Neutrophil (primary cell): ENCODE measurements around the gene ANKRD13B.

Experiments used
- H3K27ac ChIP-seq: fragments of 200-600 bp; sonication (generic); 2 replicates; pipeline ENCODE4 v1.5.1; 2016; ENCODE audit warnings: mild to moderate bottlenecking, moderate library complexity
- H3K27me3 ChIP-seq: fragments of 200-600 bp; sonication (generic); 2 replicates; pipeline ENCODE4 v1.6.0; 2016; ENCODE audit warnings: mild to moderate bottlenecking
- H3K36me3 ChIP-seq: fragments of 200-600 bp; sonication (generic); 2 replicates; pipeline ENCODE4 v1.5.1; 2017
- H3K4me1 ChIP-seq, 2 experiments: fragments of 200-600 bp in 1 of 2; sonication (generic) in 1 of 2; 1 replicate in 1 of 2; 2 replicates in 1 of 2; pipeline versions ENCODE4 v1.5.1 to v1.6.1; 2013 to 2016; ENCODE audit warnings: low read depth in 1 of 2, low read length in 1 of 2, mild to moderate bottlenecking in 1 of 2, moderate library complexity in 1 of 2; ENCODE audit not compliant: control insufficient read depth in 1 of 2, insufficient read depth in 1 of 2
- H3K4me3 ChIP-seq, 2 experiments: fragments of 200-600 bp in 1 of 2; sonication (generic) in 1 of 2; 1 replicate in 1 of 2; 2 replicates in 1 of 2; pipeline ENCODE4 v1.5.1; 2013 to 2016; ENCODE audit warnings: low read depth in 1 of 2, low read length in 1 of 2, mild to moderate bottlenecking in 1 of 2, moderate library complexity in 1 of 2
- H3K9me3 ChIP-seq: fragments of 200-600 bp; sonication (generic); 2 replicates; pipeline ENCODE4 v1.5.1; 2016
- TF ChIP-seq, protein P1 (sequence below): fragments of 200-600 bp; sonication (generic); IDR thresholded peaks from 2 replicates; pipeline ENCODE4 v1.5.1; 2016; ENCODE audit warnings: antibody characterized with exemption

The ANKRD13B gene

DNA sequence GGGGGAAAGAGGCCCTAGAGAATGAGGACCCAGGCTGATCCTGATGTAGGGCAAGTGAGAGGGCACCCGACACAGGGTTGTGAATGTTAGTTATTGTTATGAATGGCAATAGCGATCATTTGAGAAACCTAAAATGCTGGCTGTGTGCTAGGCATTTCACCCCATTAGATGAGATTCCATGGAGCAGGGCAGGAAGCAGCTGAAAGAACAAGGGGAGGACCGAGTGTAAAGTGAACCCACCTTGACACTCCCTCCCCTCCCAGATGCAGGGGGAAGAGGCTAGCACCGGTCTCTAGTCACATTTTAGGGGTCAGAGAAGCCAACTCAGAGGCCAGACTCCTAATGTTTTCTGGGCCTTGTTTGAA is 30.3 kb downstream of the ANKRD13B start:
- TF ChIP-seq, protein P1, sequence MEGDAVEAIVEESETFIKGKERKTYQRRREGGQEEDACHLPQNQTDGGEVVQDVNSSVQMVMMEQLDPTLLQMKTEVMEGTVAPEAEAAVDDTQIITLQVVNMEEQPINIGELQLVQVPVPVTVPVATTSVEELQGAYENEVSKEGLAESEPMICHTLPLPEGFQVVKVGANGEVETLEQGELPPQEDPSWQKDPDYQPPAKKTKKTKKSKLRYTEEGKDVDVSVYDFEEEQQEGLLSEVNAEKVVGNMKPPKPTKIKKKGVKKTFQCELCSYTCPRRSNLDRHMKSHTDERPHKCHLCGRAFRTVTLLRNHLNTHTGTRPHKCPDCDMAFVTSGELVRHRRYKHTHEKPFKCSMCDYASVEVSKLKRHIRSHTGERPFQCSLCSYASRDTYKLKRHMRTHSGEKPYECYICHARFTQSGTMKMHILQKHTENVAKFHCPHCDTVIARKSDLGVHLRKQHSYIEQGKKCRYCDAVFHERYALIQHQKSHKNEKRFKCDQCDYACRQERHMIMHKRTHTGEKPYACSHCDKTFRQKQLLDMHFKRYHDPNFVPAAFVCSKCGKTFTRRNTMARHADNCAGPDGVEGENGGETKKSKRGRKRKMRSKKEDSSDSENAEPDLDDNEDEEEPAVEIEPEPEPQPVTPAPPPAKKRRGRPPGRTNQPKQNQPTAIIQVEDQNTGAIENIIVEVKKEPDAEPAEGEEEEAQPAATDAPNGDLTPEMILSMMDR, result no peak
- H3K36me3 ChIP-seq, result peaks cover 28% of the 10 kb centered on the region
- H3K4me1 ChIP-seq, result peaks cover 16 to 17% of the 10 kb centered on the region in 2 experiments
- no peak overlapping the region for H3K27ac ChIP-seq
- no peak overlapping the region for H3K4me3 ChIP-seq
- peaks cover 60% of the 10 kb centered on the region for H3K27me3 ChIP-seq
- H3K9me3 ChIP-seq, result no peaks in the 10 kb centered on the region

DNA sequence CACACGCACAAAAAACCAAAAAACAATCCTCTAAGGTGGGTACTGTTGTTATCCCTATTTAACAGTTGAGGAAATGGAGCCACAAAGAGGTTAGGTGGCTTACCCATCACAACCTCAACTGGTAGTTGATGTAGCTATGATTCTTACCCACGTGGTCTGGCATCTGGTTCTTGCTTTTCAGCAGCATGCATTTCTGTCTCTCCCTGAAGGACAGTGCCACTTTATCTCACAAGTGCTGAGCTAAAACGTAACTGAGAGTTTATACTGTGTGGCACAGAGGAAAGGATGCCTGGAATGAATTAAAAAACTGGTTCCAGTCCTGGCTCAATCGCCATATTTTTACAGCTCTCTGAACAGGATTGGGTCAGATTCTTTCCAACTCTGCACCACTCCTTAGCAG is 31.7 kb downstream of the ANKRD13B start:
- H3K4me3 ChIP-seq, result no peak overlapping the region
- peaks cover 13 to 14% of the 10 kb centered on the region in 2 experiments for H3K4me1 ChIP-seq
- H3K36me3 ChIP-seq, result peaks cover 42% of the 10 kb centered on the region
- H3K9me3 ChIP-seq, result no peaks in the 10 kb centered on the region
- peaks cover 47% of the 10 kb centered on the region for H3K27me3 ChIP-seq
- TF ChIP-seq, protein P1, result no peak
- H3K27ac ChIP-seq, result peak overlapping the region; percentile 35

DNA sequence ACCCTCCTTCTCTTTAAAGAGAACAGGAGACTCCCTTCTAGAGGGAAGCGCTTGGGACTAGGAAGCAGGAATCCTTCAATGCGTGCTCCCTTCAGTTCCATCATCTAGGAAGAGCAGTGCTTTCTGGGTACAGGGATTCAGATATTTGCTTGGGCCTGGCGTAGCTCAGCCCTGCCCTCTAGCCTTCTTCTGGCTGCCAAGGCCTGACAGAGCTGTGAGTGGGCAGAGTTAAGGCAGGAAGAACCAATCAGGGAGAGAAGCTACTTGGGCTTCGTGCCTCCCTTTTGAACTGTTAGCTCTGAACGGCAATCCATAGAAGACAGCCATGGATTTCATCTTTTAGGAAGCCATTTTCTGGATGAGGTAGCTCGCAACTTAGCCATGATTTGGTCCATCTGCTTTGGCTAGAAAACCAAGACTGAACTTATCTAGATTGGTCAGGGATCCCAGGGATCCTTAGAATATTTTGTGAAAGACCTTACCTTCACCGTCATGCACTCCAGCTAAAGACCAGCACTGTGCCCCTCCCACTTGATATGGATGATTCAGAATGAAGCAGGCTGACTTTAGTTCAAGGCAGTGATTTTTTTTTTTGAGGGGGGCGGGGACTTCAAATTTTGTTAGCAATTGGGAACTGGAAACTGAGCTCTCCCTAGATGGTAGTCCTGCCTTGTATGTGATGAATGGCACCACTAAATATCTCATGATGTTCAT is 32.3 kb downstream of the ANKRD13B start:
- Histone ChIP-seq H3K9me3 (no peaks in the 10 kb centered on the region), H3K27me3 (peaks cover 41% of the 10 kb centered on the region), H3K36me3 (peaks cover 48% of the 10 kb centered on the region), H3K4me3 (no peak overlapping the region), H3K27ac (peak overlapping the region; percentile 35), H3K4me1 (peaks cover 13 to 14% of the 10 kb centered on the region in 2 experiments)
- TF ChIP-seq, protein P1, result no peak

DNA sequence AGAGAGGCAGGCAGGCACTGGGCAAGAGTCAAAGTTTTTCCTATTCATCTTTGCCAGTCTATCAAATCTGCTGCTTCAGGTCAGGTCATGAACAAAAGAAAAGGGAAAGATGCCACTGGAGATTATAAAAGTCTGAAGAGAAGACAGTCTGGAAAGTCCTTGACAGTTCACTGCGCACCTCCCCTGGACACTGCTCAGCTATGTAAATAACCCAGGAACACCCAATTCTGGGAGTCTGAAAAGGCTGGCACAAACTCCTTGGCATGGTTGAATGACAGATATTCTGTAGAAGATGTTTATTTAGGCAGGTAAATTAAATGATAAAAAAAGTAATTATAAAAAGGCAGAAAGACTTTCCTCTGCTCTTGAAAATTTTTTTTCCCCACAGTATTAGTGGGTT is 35.0 kb downstream of the ANKRD13B start:
- TF ChIP-seq, protein P1, result no peak
- H3K27me3 ChIP-seq, result peaks cover 13% of the 10 kb centered on the region
- no peaks in the 10 kb centered on the region for H3K9me3 ChIP-seq
- H3K27ac ChIP-seq, result peak overlapping the region; percentile 30
- H3K4me3 ChIP-seq, result no peak overlapping the region
- H3K36me3 ChIP-seq, result peaks cover 75% of the 10 kb centered on the region
- H3K4me1 ChIP-seq, result peaks cover 1 to 3% of the 10 kb centered on the region in 2 experiments

DNA sequence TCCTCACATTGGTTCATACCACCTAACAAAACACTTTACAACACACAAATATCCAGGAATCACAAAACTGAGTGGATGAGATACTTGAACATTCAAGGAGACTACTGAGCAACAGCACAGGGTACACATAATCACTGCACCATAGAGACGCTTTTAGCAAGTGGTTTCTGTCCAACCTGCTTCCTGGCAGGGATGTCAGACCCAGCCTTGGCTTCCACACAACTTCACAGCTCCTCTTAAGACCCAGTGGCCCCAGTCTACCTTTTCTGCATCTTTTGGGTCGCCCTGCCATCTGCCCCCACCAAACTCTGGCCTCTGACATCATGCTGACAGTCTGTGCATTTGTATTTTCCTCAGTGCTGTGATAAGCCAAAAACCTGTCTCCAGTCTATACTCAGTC is 35.7 kb downstream of the ANKRD13B start:
- TF ChIP-seq, protein P1, result no peak
- Histone ChIP-seq H3K4me1 (no peaks in the 10 kb centered on the region), H3K27me3 (peaks cover 6% of the 10 kb centered on the region), H3K4me3 (no peak overlapping the region), H3K27ac (peak overlapping the region; percentile 30), H3K36me3 (peaks cover 82% of the 10 kb centered on the region), H3K9me3 (no peaks in the 10 kb centered on the region)
